ENCODE measurements around the gene NOC2L.
"Not testable (repeated sequence)": the region's sequence is repeated elsewhere in the genome, so short reads cannot be mapped to it uniquely, and the experiment has no call there.

NOC2L gene

DNA sequence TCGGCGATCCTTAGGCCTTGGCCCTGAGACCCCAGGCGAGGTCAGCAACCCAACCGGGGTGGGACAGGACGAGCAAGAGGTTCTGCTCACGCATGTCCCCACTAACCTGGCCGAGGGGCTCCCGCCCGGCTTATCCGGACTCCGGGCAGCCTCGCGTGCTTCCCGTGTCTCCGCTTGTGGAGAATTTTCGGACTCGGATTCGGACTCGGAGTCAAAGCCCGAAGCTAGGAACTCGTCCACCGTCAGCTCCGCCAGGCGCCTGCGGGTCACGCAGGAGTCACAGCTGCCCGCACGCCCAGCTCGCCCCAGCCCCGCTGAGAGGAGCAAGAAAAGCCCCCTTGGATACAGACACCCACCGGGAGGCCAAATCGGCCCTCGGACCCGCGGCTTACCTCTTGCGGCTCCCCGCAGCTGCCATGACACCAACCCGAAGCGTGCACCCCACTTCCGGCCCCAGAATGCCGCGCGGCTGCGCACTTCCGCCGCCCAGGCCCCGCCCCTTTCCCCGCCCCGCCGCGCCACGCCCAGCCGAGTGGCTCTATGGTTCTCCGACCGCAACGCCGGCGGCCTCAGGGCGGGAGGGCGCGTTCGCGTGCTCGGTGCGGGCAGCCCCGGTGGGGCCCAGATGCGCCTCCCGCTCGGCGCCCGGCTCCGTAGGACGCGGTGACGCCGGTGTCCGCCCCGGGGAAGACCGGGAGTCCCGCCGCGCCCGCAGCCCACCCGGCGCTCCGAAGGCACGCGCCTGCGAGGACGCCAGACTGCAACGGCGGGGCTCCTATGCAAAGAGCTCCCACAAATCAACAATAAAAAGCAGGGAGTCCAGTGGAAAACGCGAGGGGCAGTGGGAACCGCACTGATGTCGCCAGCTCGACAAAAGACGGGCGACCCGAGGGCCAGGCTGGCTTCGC lies at the start of gene NOC2L:
NOC2L (minus strand) TSS at position 434 of the 908 bp plus-strand sequence; CDS start at position 418, 16 bp downstream.
- DNase-seq, result peak; percentile 85

DNA sequence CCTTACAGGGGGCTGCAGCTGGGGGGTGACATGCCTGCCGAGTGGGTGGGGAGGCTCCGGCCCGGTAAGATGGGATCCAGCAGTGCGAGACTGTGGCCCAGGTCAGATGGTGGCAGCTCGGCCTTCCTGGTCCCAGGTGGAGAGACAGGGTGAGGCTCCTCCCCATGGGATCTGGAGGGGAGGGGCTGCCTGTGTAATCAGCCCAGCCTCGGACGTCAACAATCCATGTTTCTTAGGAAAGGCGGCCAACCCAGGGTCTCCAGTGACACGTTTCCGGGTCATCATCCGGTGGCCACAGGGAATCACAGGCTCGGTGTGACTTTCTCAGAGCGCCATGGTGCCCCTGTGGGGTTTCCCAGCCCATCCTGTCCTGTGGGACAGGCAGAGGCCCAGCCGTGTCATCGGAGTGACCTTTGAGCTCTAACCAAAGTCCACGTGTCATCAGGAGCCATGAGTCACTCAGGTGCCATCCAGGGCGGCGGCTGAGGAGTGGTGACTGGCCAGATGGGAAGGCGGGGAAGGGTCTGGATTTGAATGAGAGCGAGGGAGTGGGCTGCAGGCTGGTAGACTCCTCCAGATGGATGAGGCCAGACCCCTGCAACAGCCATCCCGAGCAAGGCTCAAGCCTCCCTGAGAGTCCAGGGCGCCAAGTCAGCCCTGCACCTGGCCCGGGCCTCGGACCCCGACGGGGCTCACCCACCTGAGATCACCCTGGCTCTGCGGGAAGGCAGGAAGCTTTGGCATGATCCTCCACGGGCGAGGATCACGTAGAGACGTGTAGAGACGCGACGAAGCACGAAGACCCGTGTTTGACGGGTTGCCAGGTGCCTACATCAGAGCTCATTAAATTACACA lies 47.5 kb upstream of the NOC2L start:
- DNase-seq, result no peak

DNA sequence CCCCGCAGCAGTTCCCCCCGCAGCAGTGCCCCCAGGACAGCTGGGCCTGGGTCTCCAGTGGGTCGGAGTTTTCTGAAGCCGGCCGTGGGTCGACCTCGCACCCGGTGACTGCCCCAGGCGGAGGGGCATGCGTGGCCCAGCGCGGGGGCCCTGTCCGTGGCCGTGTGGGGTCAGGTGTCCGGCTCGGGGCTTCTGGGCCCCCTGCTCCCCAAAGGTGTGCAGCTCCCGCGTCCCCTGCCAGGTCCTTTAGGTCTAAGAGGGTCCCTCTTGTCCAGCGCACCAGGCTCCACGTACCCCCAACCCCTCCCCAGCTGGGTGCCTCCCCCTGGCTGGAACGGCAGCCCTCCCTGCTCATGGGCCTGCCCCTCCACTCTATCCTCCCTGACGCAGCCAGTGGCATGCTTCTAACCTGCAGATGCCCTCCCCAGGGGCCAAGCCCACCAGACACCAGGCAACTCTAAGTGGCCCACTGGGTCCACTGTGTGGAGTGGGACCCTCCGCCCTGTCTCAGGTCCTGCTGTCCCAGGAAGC lies 46.8 kb upstream of the NOC2L start:
- DNase-seq, result no peak

DNA sequence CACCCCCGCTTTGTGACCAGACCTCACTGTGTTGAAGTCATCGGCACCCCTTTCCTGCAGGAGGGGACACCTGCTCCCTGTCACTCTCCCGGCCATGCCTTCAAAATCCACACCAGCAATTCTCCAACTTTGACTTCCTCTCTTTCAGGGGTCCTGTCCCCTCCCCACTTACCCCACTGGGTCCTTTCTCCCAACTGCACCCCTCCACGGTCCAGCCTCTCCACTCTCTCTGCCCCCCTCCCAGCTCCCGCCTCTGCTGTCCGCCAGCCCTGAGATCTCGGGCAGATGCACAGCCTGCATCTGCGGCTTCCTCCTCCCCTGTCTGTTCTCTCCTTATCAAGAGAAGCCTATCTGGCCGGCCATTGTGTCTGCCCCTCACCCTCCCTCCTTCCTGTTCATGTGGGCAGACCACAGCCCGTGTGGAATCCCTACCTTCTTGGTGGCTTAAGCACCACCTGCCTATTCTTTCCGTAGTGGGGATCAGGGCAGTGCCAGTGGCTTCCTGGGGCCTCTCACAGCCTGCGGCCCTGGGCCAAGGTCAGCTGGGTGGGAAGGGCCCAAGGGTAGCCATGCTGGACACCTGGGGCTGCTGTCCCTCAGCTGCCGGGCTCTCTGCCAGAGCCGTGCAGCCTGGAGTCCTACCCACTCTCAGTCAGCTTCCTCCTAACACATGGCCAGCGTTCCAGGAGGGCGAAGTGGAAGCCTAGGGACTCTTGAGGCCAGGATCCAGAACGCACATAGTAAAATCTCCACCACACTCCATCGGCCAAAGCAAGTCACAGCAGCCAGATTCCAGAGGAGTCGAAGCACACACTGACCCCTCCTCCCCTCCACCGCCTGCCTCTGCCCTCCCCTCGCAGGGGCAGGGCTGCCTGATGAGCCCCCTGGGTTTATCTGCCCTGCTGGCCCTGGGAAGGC lies 46.0 kb upstream of the NOC2L start:
- DNase-seq, result peak; percentile 54

DNA sequence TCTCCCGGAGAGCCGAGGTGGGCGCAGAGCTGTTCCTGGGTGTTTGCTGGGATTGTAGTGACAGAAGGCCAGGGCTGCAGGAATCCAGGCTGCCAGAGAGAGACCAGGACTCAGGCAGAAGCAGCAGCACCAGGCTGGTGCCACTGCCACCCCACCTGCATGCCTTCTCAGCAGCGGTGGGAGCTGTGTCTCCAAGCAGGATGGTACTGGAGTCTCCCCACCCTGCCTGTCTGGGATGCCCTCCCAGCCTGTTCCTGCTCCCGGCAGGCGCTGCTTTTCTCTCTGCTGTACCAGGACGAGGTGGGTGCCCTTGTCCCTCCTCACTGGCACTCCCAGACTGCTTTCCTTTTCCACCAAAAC lies 45.3 kb upstream of the NOC2L start:
- no peak for DNase-seq

DNA sequence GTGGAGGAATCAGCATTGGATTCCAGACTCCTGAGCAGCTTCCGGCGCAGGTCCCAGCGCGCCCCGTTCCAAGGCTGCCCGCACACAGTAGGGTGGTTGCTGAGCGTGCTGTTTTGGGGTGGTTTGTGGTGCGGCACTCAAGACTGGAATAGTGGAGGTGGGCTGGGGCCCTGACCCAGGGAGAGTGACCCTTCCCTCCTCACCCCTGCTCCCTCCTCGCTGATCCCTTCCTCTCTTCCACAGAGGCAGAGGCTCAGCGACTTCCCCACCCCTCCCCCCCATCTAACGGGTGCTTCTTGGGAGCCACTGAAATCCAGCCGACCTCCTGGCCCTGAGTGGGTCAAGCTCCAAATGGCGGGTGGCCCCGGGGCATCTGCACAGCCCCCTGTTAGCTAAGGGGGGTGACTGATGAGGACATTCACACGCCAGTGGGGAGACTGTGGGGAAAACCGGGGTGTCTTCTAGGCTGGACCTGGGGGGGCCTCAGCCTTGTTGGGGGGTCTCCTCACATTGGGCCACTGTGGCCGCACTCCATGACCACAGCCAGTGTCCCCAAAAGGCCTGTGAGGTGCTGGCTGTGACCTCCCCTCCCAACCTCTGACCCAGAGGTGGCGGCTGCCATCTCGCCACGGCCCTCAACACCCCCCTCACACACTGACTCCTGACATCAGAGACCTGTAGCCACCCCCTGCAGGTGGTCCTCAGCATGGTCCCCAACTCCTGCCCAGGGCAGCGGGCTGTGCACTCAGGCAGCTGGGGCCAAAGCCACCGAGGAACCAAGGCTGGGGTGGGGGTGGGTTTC lies 44.8 kb upstream of the NOC2L start:
- DNase-seq, result no peak

DNA sequence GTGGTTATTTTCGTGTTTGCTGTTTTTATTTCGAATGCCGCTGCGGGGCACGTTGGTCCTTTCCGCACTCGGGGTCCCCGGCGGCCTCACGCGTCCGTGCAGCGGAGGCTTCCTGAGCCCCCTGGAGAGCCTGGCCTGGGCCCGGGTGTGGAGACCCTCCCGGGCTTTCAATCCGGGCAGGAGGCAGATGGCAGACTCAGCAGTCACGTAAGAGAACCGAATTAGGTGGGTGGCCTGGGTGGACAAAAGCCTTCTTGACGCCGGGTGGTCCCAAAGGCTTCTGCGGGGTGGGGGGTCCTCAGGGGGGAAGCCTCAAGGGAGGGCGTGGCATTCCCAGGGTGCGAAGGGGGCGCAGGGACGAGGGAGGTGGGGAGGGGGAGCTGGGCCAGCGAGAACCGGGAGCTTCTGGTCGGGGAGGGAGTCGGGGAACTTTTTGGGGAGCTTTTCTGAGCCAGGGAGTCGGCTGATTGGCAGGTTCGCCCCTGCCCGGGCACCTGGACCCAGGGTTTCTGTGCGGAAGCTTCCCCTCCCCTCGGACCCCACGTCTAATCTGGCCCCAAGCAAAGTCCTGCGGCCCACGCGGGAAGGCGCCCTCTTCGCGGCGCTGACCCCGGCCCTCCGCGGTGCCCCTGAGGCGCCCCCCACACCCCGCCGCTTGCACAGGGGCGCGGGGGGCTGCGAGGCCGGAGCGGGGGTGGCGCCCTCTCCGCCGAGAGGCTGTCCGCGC lies 42.2 kb upstream of the NOC2L start:
- DNase-seq, result no peak

DNA sequence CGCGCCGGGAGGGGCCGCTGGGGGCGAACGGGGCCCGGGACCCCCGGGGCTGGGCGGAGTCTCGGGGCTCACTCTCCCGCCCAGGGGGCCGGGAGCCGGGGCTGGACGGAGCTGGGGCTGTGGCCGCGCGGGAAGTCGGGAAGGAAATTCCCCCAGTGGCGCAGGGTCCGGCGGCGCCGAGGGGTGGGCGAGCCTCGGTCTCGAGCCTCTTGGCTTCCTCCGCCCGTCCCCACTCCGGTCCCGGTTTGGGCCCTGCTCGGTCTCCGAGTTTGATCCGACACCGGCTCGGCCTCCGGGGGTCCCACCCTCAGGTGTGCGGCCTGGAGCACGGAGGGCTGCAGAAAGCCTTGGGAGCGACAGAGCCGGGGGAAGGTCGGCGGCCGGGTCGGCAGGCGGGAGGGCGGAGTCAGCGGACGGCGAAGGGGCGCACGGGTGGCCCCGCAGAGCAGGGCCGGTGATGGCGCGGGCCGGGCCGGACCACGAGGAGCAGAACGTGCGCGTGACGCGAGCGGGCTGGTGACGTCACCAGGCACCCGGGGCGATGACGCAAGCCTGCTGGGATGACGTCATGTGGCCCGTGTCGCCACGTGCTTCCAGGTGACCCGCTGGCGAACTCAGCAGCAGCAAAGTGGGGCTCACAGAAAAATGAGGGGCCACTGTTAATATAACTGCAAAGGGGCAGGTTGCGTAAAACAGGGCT lies 41.5 kb upstream of the NOC2L start:
- peak; percentile 16 for DNase-seq

DNA sequence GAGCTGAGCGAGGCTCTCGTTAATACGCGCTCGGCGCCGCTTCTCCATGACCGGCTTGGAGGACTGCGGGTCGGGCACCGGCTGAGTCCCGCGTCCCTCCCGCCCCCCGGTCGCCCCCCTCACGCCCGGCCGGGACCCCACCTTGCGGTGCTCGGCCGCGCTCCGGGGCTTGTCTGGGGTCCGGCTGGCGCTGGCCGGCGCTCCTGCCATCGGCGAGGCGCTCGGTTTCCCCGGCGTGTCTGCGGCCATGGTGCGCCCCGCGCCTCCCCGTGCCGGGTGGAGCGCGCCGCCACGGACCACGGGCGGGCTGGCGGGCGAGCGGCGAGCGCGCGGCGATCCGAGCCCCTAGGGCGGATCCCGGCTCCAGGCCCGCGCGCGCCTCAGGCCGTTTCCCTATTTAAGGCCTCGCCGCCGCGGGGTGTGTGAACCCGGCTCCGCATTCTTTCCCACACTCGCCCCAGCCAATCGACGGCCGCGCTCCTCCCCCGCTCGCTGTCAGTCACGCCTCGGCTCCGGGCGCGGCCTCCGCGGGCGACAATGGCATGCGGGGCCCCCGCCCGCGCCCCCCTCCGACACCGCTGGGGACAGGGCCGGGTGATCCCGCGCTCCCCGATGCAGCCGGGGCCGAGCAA lies 40.8 kb upstream of the NOC2L start, which contains the start of gene HES4:
HES4 (minus strand) TSS at position 373 of the 632 bp plus-strand sequence; CDS start at position 249, 124 bp downstream.
- peak; percentile 61 for DNase-seq

DNA sequence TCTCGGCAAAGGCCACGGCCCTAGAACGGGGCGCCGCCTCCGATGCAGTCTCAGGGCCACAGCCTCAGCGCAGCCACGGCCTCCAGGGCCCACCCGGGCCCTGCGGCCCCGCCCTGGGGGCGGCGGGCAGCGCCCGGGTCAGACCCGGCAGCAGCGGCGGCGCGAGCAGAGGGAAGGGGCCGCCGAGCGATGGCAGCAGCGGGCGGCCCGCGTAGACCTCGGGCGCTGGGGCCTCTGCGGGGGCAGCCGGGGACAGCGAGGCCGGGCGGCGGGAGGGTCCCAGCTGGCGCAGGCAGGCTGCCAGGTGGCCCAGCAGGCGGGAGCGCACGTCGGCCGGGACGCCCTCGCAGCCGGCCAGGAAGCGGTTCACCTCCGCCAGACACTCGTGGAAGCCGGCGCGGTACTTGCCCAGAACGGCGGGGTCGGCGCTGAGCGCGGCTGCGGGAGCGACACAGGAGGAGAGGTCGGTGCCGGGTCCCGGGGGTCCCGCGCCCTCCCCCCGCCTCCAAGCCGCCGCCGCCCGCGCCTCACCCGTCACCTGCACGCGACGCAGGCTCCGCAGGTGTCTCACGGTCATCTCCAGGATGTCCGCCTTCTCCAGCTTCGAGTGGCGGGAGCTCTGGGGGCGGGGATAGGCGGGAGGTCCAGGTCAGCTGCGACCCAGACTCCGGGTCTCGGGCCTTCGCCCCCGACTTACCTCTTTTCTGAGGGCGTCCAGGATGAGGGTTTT lies 40.1 kb upstream of the NOC2L start:
- peak; percentile 9 for DNase-seq

DNA sequence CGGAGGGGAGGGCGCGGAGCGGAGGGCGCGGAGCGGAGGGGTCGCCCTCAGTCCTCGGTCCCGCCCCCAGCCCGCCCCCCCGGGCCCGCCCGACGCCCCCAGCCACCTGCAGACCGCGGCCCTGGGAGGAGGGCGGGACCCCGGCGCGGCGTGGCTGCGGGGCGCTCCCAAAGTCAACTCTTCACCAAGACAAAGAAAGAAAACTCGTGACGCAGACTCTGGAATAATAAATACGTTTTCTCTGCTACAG lies 39.6 kb upstream of the NOC2L start:
- DNase-seq, result no peak

DNA sequence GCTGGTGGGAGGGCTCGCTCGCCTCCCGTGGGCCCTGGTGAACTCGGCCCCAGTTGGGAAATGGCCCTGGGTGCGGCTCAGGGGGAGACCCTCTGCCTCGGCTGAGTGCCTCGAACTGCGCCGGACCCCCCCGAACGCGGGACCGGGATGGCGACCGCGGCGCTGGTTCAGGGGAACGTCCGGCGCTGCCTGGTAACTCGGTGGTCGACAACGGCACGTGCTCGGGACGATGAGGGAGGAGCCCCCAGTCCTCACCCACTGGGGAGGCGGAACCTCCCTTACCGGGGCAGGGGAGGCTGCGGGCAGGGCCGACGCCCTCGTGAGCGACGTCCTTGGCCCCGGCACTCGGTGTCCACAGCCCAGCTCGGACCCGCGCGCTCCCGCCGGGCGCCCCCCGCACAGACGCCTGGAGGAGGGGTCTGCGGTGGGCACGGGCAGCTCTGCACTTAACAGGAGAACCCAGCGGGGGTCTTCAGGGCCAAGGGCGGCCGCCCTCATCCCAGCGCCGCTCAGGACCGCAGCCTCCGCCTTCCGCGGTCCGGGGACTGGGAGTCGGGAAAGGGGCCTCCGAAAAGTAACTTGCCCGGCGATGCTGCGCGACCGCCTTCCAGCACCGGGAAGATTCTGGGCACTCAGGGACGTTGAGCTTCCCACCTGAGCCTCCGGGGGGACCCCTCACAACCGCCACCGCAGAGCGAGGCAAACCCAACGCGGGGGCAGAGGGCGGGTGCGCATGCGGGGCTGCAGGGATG lies 39.1 kb upstream of the NOC2L start:
- DNase-seq, result no peak

DNA sequence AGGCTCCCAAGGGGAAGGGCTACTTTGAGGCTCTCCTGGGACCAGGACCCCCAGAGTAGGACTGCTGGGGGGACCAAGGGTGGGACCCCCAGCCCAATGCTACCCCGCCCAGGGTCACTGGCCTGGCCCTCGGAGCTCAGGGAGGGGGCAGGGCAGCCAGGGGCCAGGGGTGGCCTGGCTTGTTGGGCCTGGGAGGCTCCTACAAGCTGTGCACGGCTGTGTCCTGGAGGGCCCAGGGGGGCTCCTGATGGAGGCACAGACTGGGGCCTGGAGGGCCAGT lies 38.6 kb upstream of the NOC2L start:
- DNase-seq, result no peak

DNA sequence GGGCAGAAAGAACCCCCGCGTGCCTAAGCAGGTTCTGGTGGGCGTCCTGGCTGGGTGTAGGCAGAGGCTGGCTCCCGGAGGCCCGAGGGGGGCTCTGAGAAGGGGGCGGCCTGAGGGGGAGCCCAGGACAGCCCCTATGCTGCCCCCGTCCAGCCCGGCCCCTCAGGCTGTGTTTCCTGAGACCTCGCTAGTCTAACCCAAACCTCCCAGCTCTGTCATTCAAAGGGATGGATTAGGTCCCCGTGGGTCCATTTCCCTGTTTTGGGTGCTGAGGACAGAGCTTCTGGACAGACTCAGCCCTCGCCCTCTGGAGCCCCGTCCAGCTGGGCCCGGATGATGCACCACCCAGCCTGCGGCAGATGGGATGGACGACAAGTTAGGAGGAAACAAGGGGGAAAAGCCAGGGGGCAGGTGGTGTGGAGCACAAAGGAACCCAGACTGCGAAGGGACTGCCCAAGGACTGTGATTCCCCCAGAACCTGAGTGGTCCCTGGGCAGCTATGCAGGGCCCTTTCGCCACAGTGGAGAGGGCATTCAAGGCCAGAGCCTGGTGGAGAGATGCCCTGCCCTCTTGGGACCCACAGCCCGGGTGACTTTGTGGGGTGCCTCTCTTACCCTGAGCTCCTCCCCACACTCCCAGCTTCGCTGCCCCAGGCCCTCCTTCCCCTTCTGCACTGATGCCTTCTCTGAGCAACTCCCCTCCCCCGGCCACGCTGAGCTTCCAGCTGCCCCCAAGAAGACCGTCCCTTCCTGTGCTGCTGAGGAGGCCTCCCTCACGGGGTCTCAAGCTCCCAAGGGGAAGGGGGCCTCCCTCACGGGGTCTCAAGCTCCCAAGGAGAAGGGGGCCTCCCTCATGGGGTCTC lies 38.0 kb upstream of the NOC2L start:
- no peak for DNase-seq

DNA sequence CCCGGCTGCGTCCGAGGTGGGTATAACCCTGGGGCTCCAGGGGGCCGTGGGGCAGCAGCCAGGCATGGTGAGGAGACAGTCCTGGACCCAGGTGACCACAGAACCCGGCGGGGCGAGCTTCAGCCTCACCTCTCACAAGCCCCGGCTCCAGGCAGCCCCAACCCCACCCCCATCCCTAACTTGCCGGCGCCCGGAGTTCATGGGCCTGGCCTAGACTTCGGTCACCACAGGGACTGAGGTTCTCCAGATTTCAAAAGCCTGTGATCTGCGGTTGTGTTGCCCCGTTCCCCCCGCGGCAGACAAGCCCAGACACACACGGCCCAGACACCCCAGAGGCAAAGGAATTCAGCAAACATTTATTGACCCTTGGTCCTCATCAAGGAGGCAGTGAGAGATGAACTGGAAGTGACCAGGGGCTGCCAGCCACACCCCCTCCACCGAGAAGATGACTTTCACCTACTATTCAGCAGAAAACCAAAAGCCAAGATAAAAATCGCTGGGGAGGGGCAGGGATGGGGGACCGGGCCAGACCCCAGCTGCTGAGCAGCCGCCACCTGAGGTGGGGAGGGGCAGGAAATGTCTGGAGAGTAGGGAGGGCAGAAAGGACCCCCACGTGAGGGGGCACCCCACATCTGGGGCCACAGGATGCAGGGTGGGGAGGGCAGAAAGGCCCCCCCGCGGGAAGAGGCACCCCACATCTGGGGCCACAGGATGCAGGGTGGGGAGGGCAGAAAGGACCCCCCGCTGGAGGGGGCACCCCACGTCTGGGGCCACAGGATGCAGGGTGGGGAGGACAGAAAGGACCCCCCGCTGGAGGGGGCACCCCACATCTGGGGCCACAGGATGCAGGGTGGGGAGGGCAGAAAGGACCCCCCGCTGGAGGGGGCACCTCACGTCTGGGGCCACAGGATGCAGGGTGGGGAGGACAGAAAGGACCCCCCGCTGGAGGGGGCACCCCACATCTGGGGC lies 36.9 kb upstream of the NOC2L start:
- no peak for DNase-seq

DNA sequence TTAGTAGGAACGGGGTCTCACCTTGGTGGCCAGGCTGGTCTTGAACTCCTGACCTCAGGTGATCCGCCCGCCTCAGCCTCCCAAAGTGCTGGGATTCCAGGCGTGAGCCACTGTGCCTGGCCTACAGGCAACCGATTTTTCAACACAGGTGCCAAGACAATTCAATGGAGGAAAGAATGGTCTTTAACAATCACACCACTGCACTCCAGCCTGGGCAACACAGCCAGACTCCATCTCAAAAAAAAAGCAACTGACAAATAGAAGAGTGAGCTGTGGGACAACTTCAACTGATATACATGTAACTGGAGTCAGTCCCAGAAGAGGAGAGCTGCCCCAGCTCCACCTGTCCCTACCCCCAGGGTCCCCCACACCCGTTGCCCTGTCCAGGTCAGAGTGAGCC lies 35.5 kb upstream of the NOC2L start:
- DNase-seq, result not testable (repeated sequence)
